Globus pallidus (tissue), 1 donor: ENCODE results near the gene KREMEN1.
A peak's percentile ranks its signal among the peaks of the same experiment; 100 is the strongest.
"Not testable (repeated sequence)": the region's sequence is repeated elsewhere in the genome, so short reads cannot be mapped to it uniquely, and the experiment has no call there.

ENCODE experiments used
- DNase-seq: peaks from one replicate; pipeline ENCODE4 v3.0.0-alpha.2; 2015; ENCODE audit warnings: low spot score

The KREMEN1 gene

GRCh38 chr22:29072979-29073617 lies at the start of gene KREMEN1:
KREMEN1 (plus strand) TSS chr22:29073035; CDS start chr22:29073131, 96 bp downstream.
- DNase-seq: no peak

GRCh38 chr22:29023172-29023796 lies 49.6 kb upstream of the KREMEN1 start:
- no peak for DNase-seq

- no peak for DNase-seq
Observed at GRCh38 chr22:29026579-29026978, 46.3 kb upstream of the KREMEN1 start.

GRCh38 chr22:29028468-29028867 lies 44.4 kb upstream of the KREMEN1 start:
- no peak for DNase-seq

- DNase-seq: no peak
Observed at GRCh38 chr22:29029202-29030000, 43.4 kb upstream of the KREMEN1 start.

GRCh38 chr22:29030016-29030617 lies 42.7 kb upstream of the KREMEN1 start:
- no peak for DNase-seq

GRCh38 chr22:29030618-29031226 lies 42.1 kb upstream of the KREMEN1 start:
- peak; percentile 32 for DNase-seq

GRCh38 chr22:29031227-29032011 lies 41.4 kb upstream of the KREMEN1 start:
- no peak for DNase-seq

GRCh38 chr22:29032014-29032475 lies 40.8 kb upstream of the KREMEN1 start:
- no peak for DNase-seq

GRCh38 chr22:29032584-29032983 lies 40.3 kb upstream of the KREMEN1 start:
- no peak for DNase-seq

GRCh38 chr22:29037340-29037932 lies 35.4 kb upstream of the KREMEN1 start:
- DNase-seq: no peak

GRCh38 chr22:29039148-29039547 lies 33.7 kb upstream of the KREMEN1 start:
- DNase-seq: no peak

GRCh38 chr22:29039684-29040083 lies 33.2 kb upstream of the KREMEN1 start:
- not testable (repeated sequence) for DNase-seq

GRCh38 chr22:29040385-29041275 lies 32.2 kb upstream of the KREMEN1 start:
- DNase-seq: peak; percentile 77

GRCh38 chr22:29041408-29041807 lies 31.4 kb upstream of the KREMEN1 start:
- peak; percentile 52 for DNase-seq

GRCh38 chr22:29043906-29044575 lies 28.8 kb upstream of the KREMEN1 start:
- no peak for DNase-seq

- no peak for DNase-seq
Observed at GRCh38 chr22:29044657-29045176, 28.1 kb upstream of the KREMEN1 start.

GRCh38 chr22:29048822-29049654 lies 23.8 kb upstream of the KREMEN1 start:
- no peak for DNase-seq
